B cell (primary cell): ENCODE data around the gene KEL. TPM values are rescaled to one million over a fixed set of nuclear protein-coding genes. Genes with fewer than 3 reads are reported as not detected.
A peak's percentile ranks its signal among the peaks of the same experiment; 100 is the strongest.

Experiments
- ATAC-seq: fragments of 200-7000 bp; cut with Tn5 transposase; one replicate; pipeline ENCODE4 v1.10.0; 2021; ENCODE audit warnings: low read depth, mild to moderate bottlenecking, moderate number of reproducible peaks, moderate library complexity
- CTCF ChIA-PET: fragments of 350-600 bp; sonication (Branson Sonifier 250); formaldehyde crosslinking; loops from one replicate; lab custom pipeline; 2021; ENCODE audit warnings: antibody characterized with exemption, inconsistent platforms; lab: Charles Lee
- POLR2A ChIA-PET: fragments of 350-600 bp; sonication (Branson Sonifier 250); formaldehyde crosslinking; loops from one replicate; lab custom pipeline; 2021; ENCODE audit warnings: antibody characterized with exemption; lab: Charles Lee
- DNase-seq: peaks from one replicate; pipeline ENCODE4 v3.0.0; 2013
- H2AFZ ChIP-seq: 2 replicates; pipeline ENCODE4 v1.6.1; 2012; ENCODE audit warnings: mild to moderate bottlenecking, low read depth, low read length; ENCODE audit not compliant: insufficient read depth, poor library complexity, severe bottlenecking
- H3K27ac ChIP-seq, 2 donors: 1 replicate in 1 of 2; 2 replicates in 1 of 2; pipeline ENCODE4 v1.5.1; 2012 to 2013; ENCODE audit warnings: low read length in 2 of 2, mild to moderate bottlenecking in 2 of 2, moderate library complexity in 1 of 2
- H3K27me3 ChIP-seq, 4 experiments: fragments of 200-600 bp in 1 of 4; sonication (generic) in 1 of 4; replicated peaks in 1 of 4; 1 replicate in 2 of 4; 2 replicates in 2 of 4; pipeline versions ENCODE4 v1.6.1 to v1.7.0; 2013 to 2016; ENCODE audit warnings: low read length in 3 of 4, mild to moderate bottlenecking in 2 of 4, mixed read lengths in 1 of 4, moderate library complexity in 1 of 4; ENCODE audit not compliant: insufficient read depth in 4 of 4, control insufficient read depth in 3 of 4; ENCODE audit errors: control extremely low read depth in 1 of 4
- H3K36me3 ChIP-seq, 2 experiments: replicated peaks in 1 of 2; 1 replicate in 1 of 2; 2 replicates in 1 of 2; pipeline versions ENCODE4 v1.6.1 to v1.7.1; 2013; ENCODE audit warnings: low read length in 1 of 2; ENCODE audit not compliant: insufficient read depth in 2 of 2, control insufficient read depth in 1 of 2; ENCODE audit errors: control extremely low read depth in 1 of 2, extremely low read depth in 1 of 2
- H3K4me1 ChIP-seq, 2 donors: fragments of 200-600 bp in 1 of 2; sonication (generic) in 1 of 2; 1 replicate in 1 of 2; 2 replicates in 1 of 2; pipeline versions ENCODE4 v1.5.1 to v1.6.1; 2013 to 2017; ENCODE audit warnings: low read length in 2 of 2; ENCODE audit not compliant: control insufficient read depth in 2 of 2, insufficient read depth in 2 of 2
- H3K4me2 ChIP-seq: replicated peaks from 2 replicates; pipeline ENCODE3; 2012; ENCODE audit warnings: mild to moderate bottlenecking, low read depth, low read length; ENCODE audit not compliant: poor library complexity, severe bottlenecking
- H3K4me3 ChIP-seq, 5 experiments: fragments of 200-600 bp in 1 of 5; sonication (generic) in 1 of 5; 1 replicate in 3 of 5; 2 replicates in 2 of 5; pipeline versions ENCODE4 v1.5.1 to v1.7.0; 2011 to 2016; ENCODE audit warnings: low read length in 4 of 5, mild to moderate bottlenecking in 4 of 5, low read depth in 2 of 5, control low read depth in 1 of 5, moderate library complexity in 1 of 5; ENCODE audit not compliant: insufficient read depth in 1 of 5; ENCODE audit errors: control extremely low read depth in 1 of 5, extremely low read depth in 1 of 5
- H3K79me2 ChIP-seq: fragments of 200-600 bp; sonication (generic); one replicate; pipeline ENCODE4 v1.6.0; 2016; ENCODE audit warnings: low read length; ENCODE audit not compliant: control insufficient read depth, insufficient read depth
- H3K9ac ChIP-seq: fragments of 200-600 bp; sonication (generic); 2 replicates; pipeline ENCODE4 v1.6.1; 2017; ENCODE audit warnings: mild to moderate bottlenecking, low read length, moderate library complexity
- H3K9me3 ChIP-seq, 3 donors: one replicate each; pipeline versions ENCODE4 v1.6.1 to v1.7.1; 2013; ENCODE audit warnings: low read length in 2 of 3; ENCODE audit not compliant: control insufficient read depth in 2 of 3, insufficient read depth in 1 of 3; ENCODE audit errors: control extremely low read depth in 1 of 3
- H4K20me1 ChIP-seq: 2 replicates; pipeline ENCODE4 v1.6.0; 2012; ENCODE audit warnings: mild to moderate bottlenecking, low read length; ENCODE audit not compliant: insufficient read depth, control insufficient read depth, poor library complexity, severe bottlenecking
- H3K27ac Mint-ChIP-seq: one replicate; pipeline ENCODE4 v1.8.0; 2021; ENCODE audit warnings: mixed read lengths
- H3K27me3 Mint-ChIP-seq: one replicate; pipeline ENCODE4 v1.8.0; 2021; ENCODE audit warnings: mixed read lengths
- H3K4me1 Mint-ChIP-seq: one replicate; pipeline ENCODE4 v1.8.0; 2021; ENCODE audit warnings: mixed read lengths
- H3K4me3 Mint-ChIP-seq: one replicate; pipeline ENCODE4 v1.8.0; 2021; ENCODE audit warnings: mixed read lengths
- H3K9me3 Mint-ChIP-seq: one replicate; pipeline ENCODE4 v1.8.0; 2022; ENCODE audit warnings: mixed read lengths; ENCODE audit not compliant: insufficient read depth
- EZH2 ChIP-seq: IDR thresholded peaks from 2 replicates; pipeline ENCODE4 v1.6.1; 2012; ENCODE audit warnings: borderline replicate concordance, low read depth, mild to moderate bottlenecking, moderate library complexity, low read length; ENCODE audit not compliant: insufficient read depth, poor library complexity, severe bottlenecking
- WGBS: methylation state at CpG from one replicate; pipeline ENCODE4 v1.1.5; 2013; ENCODE audit warnings: missing lambda C conversion rate; ENCODE audit not compliant: insufficient coverage; 5-methylcytosine and 5-hydroxymethylcytosine counted together
- intact Hi-C: fragments of 100-400 bp; cut with micrococcal nuclease; formaldehyde crosslinking; loops from one replicate; pipeline ENCODE4 v1.10.0; 2022
- polyA plus RNA-seq: library from polyadenylated mRNA; depleted of rRNA; stranded (reverse); fragments of >200 nt; gene quantifications from 2 replicates; pipeline ENCODE4 v1.2.3, GENCODE V29; 2012
- total RNA-seq, 2 donors: library from RNA; stranded (reverse); fragments of 120-200 nt in 1 of 2; gene quantifications; 1 replicate in 1 of 2; 2 replicates in 1 of 2; pipeline versions ENCODE4 v1.2.3 to v1.2.4, GENCODE V29; 2013 to 2022
- TF ChIP-seq, protein P1 (sequence below): fragments of 200-600 bp; IDR thresholded peaks from one replicate; pipeline ENCODE4 v1.8.0; 2022; ENCODE audit warnings: antibody characterized with exemption, mild to moderate bottlenecking

Gene KEL
- total and polyA plus RNA-seq, 2 donors (not counting 1 experiment from before 2014, with no cell fraction given) = 0.27 to 0.71 TPM

DNA sequence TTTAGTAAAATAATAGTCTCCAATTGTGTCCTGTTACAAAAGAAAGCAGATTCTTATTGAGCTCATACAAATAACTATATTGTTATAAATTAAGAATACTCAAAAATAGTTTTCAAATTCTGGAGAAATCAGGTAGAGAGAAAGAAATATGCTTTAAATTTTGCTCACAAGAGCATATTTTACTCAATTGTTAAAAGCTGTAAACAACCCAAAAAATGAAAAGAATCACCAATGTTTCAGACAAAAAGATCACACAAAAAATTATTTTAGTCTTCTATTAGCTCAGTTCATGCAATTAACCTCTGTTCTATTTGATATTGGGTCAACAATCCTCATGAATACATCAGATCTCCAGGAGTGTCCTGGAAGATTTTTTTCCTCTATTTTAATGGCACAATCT is 58.0 kb downstream of the KEL start:
- Histone ChIP-seq H3K9ac (no peak overlapping the region), H3K4me1 (no peaks in the 10 kb centered on the region), H3K79me2 (no peaks in the 10 kb centered on the region), H3K36me3 (no peaks in the 10 kb centered on the region), H2AFZ (no peak overlapping the region), H3K4me2 (no peak overlapping the region), H3K4me3 (no peak overlapping the region), H3K9me3 (peaks cover 0 to 8% (median 3%) of the 10 kb centered on the region in 3 donors), H3K27me3 (peaks cover 0 to 8% (median 0%) of the 10 kb centered on the region in 4 experiments), H3K27ac (no peak overlapping the region), H4K20me1 (no peaks in the 10 kb centered on the region)
- no peak for TF ChIP-seq EZH2
- TF ChIP-seq, protein P1, sequence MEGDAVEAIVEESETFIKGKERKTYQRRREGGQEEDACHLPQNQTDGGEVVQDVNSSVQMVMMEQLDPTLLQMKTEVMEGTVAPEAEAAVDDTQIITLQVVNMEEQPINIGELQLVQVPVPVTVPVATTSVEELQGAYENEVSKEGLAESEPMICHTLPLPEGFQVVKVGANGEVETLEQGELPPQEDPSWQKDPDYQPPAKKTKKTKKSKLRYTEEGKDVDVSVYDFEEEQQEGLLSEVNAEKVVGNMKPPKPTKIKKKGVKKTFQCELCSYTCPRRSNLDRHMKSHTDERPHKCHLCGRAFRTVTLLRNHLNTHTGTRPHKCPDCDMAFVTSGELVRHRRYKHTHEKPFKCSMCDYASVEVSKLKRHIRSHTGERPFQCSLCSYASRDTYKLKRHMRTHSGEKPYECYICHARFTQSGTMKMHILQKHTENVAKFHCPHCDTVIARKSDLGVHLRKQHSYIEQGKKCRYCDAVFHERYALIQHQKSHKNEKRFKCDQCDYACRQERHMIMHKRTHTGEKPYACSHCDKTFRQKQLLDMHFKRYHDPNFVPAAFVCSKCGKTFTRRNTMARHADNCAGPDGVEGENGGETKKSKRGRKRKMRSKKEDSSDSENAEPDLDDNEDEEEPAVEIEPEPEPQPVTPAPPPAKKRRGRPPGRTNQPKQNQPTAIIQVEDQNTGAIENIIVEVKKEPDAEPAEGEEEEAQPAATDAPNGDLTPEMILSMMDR = no peak
- intact Hi-C loops = no loop called here
- ChIA-PET POLR2A (no interaction called here), CTCF (interaction anchor here (1.0 kb wide), 1 partner anchor 23 kb away, joined by 3 read pairs; no protein-coding TSS in a partner anchor)
- no peak overlapping the region for H3K4me3 Mint-ChIP-seq
- peaks cover 30% of the 10 kb centered on the region for H3K27me3 Mint-ChIP-seq
- no peaks in the 10 kb centered on the region for H3K4me1 Mint-ChIP-seq
- ATAC-seq (no peak), DNase-seq (peak; percentile 10)
- H3K27ac Mint-ChIP-seq = no peak overlapping the region
- H3K9me3 Mint-ChIP-seq = no peaks in the 10 kb centered on the region

GRCh38 chr7:142901426-142902259 is 60.5 kb downstream of the KEL start:
- intact Hi-C loops = no loop called here

More at GRCh38 chr7:142901426-142902259, 60.5 kb downstream of the KEL start:
- H3K79me2 ChIP-seq = no peaks in the 10 kb centered on the region
- TF ChIP-seq, protein P1 = no peak
- TF ChIP-seq EZH2 = no peak
- ChIA-PET POLR2A (no interaction called here), CTCF (interaction anchor here (1.5 to 2.4 kb wide), 2 partner anchors 9 to 16 kb away, joined by 4 to 7 read pairs; no protein-coding TSS in a partner anchor)
- H3K9ac ChIP-seq = no peak overlapping the region
- WGBS = 93% methylated on average over 15 of the region's 15 CpGs
- peaks cover 0 to 6% (median 2%) of the 10 kb centered on the region in 4 experiments for H3K27me3 ChIP-seq
- Mint-ChIP-seq H3K4me3 (no peak overlapping the region), H3K27me3 (peaks cover 22% of the 10 kb centered on the region), H3K9me3 (no peaks in the 10 kb centered on the region), H3K4me1 (no peaks in the 10 kb centered on the region), H3K27ac (no peak overlapping the region)
- peaks cover 0 to 8% (median 3%) of the 10 kb centered on the region in 3 donors for H3K9me3 ChIP-seq
- ATAC-seq (no peak), DNase-seq (no peak)
- no peak overlapping the region for H3K4me3 ChIP-seq
- H4K20me1 ChIP-seq = no peaks in the 10 kb centered on the region
- H3K27ac ChIP-seq = no peak overlapping the region
- H3K4me1 ChIP-seq = no peaks in the 10 kb centered on the region
- no peak overlapping the region for H3K4me2 ChIP-seq
- H2AFZ ChIP-seq = no peak overlapping the region
- no peaks in the 10 kb centered on the region for H3K36me3 ChIP-seq
